ENCODE results near the gene DNPH1. TPM values are rescaled to one million over a fixed set of nuclear protein-coding genes. Genes with fewer than 3 reads are reported as not detected.
A peak's percentile ranks its signal among the peaks of the same experiment; 100 is the strongest.

The DNPH1 gene
- total RNA-seq, 1 experiment from 2014 or later: 82.6 TPM

- CTCF ChIA-PET: interaction anchor here (0.6 kb wide), 1 partner anchor 87 kb away, joined by 3 read pairs; no protein-coding TSS in a partner anchor
These were observed 43.3 kb downstream of the DNPH1 start for GRCh38 chr6:43186019-43186418.

DNA sequence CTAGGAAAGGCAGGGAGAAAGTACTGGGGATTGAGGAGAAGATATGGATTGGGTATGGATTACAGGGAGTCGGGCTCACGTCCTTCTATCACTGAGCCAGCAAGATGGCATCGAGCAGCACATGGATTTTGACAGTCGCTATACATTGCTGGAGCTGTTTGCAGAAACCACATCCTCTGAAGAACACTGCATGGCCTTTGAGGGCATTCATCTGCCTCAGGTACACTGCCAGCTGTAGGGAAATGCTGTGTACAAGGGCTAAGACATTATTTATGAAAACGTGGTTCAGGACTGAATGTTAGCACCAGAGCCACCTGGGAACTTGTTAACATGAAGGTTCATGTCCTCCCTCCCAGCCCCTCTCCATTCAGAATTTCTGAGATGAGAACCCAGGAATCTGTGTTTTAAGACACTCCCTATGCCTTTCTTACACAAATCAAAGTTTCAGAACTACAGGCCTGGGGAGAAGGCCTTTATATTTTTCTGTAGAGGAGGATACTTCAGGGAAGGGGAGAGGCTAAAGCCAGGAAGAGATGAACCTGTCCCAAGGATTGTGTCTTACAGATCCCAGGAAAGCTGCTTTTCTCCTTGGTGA is 43.8 kb downstream of the DNPH1 start:
- no peak overlapping the region for H3K4me3 Mint-ChIP-seq (ENCODE audit: low read depth, unreplicated experiment)
- no peaks in the 10 kb centered on the region for H3K27me3 Mint-ChIP-seq (ENCODE audit: unreplicated experiment)
- CTCF ChIA-PET: interaction anchor here (0.6 kb wide), 1 partner anchor 87 kb away, joined by 3 read pairs; no protein-coding TSS in a partner anchor
- intact Hi-C loops (cut with micrococcal nuclease; ENCODE audit: unreplicated experiment): no loop called here
- H3K27ac Mint-ChIP-seq (ENCODE audit: unreplicated experiment): no peak overlapping the region
- H3K9me3 Mint-ChIP-seq (ENCODE audit: low read depth, unreplicated experiment): no peaks in the 10 kb centered on the region
- peaks cover 41% of the 10 kb centered on the region for H3K4me1 Mint-ChIP-seq (ENCODE audit: low read depth, unreplicated experiment)
- TF ChIP-seq, protein P1, sequence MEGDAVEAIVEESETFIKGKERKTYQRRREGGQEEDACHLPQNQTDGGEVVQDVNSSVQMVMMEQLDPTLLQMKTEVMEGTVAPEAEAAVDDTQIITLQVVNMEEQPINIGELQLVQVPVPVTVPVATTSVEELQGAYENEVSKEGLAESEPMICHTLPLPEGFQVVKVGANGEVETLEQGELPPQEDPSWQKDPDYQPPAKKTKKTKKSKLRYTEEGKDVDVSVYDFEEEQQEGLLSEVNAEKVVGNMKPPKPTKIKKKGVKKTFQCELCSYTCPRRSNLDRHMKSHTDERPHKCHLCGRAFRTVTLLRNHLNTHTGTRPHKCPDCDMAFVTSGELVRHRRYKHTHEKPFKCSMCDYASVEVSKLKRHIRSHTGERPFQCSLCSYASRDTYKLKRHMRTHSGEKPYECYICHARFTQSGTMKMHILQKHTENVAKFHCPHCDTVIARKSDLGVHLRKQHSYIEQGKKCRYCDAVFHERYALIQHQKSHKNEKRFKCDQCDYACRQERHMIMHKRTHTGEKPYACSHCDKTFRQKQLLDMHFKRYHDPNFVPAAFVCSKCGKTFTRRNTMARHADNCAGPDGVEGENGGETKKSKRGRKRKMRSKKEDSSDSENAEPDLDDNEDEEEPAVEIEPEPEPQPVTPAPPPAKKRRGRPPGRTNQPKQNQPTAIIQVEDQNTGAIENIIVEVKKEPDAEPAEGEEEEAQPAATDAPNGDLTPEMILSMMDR (IDR thresholded peaks at IDR 0.05; ENCODE audit: unreplicated experiment): no peak
- peaks cover 43% of the 10 kb centered on the region for H3K36me3 Mint-ChIP-seq (ENCODE audit: insufficient read depth, unreplicated experiment)
- BruUV-seq (replicated peaks): TSS peak; percentile 1
- no peak for DNase-seq

More at GRCh38 chr6:43186019-43186418, 43.3 kb downstream of the DNPH1 start:
- Mint-ChIP-seq H3K9me3 (ENCODE audit: low read depth, unreplicated experiment) (no peaks in the 10 kb centered on the region), H3K36me3 (ENCODE audit: insufficient read depth, unreplicated experiment) (peaks cover 39% of the 10 kb centered on the region), H3K4me1 (ENCODE audit: low read depth, unreplicated experiment) (peaks cover 38% of the 10 kb centered on the region), H3K27ac (ENCODE audit: unreplicated experiment) (no peak overlapping the region), H3K27me3 (ENCODE audit: unreplicated experiment) (no peaks in the 10 kb centered on the region), H3K4me3 (ENCODE audit: low read depth, unreplicated experiment) (no peak overlapping the region)
- TF ChIP-seq, protein P1 (IDR thresholded peaks at IDR 0.05; ENCODE audit: unreplicated experiment): no peak
- no peak for DNase-seq
- no TSS peak for BruUV-seq (replicated peaks)
- intact Hi-C loops (cut with micrococcal nuclease; ENCODE audit: unreplicated experiment): no loop called here

DNA sequence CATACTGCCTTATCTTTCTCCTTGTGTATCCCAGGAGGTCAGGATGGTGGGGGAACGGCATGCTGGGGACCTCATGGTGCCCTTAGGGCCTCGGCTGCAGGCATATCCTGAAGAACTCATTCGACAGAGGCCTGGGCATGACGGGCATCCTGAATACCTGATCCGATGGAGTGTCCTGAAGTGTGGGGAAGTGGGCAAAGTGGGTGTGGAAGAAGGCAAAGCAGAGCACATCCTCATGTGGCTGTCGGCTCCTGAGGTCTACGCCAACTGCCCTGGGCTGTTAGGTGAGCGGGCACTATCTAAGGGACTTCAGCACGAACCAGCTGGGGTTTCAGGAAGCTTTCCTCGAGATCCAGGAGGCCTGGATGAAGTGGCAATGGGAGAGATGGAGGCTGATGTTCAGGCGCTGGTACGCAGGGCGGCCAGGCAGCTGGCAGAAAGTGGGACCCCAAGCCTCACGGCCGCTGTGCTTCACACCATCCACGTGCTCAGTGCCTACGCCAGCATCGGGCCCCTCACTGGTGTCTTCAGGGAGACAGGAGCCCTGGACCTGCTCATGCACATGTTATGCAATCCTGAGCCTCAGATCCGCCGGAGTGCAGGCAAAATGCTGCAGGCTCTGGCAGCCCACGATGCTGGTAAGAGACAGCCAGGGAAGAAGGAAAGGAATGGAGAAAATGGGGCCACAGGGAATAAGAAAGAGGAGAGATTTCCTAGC is 44.9 kb downstream of the DNPH1 start:
- no peak for DNase-seq
- Mint-ChIP-seq H3K27ac (ENCODE audit: unreplicated experiment) (no peak overlapping the region), H3K36me3 (ENCODE audit: insufficient read depth, unreplicated experiment) (peaks cover 46% of the 10 kb centered on the region), H3K4me3 (ENCODE audit: low read depth, unreplicated experiment) (no peak overlapping the region), H3K27me3 (ENCODE audit: unreplicated experiment) (no peaks in the 10 kb centered on the region), H3K9me3 (ENCODE audit: low read depth, unreplicated experiment) (no peaks in the 10 kb centered on the region), H3K4me1 (ENCODE audit: low read depth, unreplicated experiment) (peaks cover 41% of the 10 kb centered on the region)
- TF ChIP-seq, protein P1 (IDR thresholded peaks at IDR 0.05; ENCODE audit: unreplicated experiment): no peak
- BruUV-seq (replicated peaks): no TSS peak
- intact Hi-C loops (cut with micrococcal nuclease; ENCODE audit: unreplicated experiment): no loop called here
- CTCF ChIA-PET: no interaction called here

DNA sequence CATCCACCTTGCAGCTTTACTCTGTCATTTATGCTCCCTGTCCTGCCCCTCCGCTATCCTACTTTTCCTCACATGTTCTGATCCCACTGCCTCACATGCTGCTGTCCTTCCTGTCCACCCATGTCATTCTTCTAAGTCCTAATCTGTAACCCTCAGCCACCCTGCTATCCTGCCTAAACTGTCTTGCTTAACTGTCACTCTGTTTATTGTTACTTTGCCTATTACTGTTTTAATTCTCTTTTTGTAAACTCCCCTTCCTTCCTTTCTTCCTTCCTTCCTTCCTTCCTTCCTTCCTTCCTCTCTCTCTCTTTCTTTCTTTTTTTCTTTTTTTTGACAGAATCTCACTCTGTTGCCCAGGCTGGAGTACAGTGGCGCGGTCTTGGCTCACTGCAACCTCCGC is 45.8 kb downstream of the DNPH1 start:
- no peak for DNase-seq
- peaks cover 52% of the 10 kb centered on the region for H3K36me3 Mint-ChIP-seq (ENCODE audit: insufficient read depth, unreplicated experiment)
- no peaks in the 10 kb centered on the region for H3K9me3 Mint-ChIP-seq (ENCODE audit: low read depth, unreplicated experiment)
- H3K27ac Mint-ChIP-seq (ENCODE audit: unreplicated experiment): peak overlapping the region; percentile 9
- peaks cover 41% of the 10 kb centered on the region for H3K4me1 Mint-ChIP-seq (ENCODE audit: low read depth, unreplicated experiment)
- TF ChIP-seq, protein P1 (IDR thresholded peaks at IDR 0.05; ENCODE audit: unreplicated experiment): no peak
- intact Hi-C loops (cut with micrococcal nuclease; ENCODE audit: unreplicated experiment): no loop called here
- H3K4me3 Mint-ChIP-seq (ENCODE audit: low read depth, unreplicated experiment): peak overlapping the region; percentile 77
- H3K27me3 Mint-ChIP-seq (ENCODE audit: unreplicated experiment): no peaks in the 10 kb centered on the region
- CTCF ChIA-PET: interaction anchor here (1.4 kb wide), 1 partner anchor 64 kb away, joined by 3 read pairs; no protein-coding TSS in a partner anchor
- no TSS peak for BruUV-seq (replicated peaks)
